GM21381 (cell line): ENCODE measurements around the gene ACACB.

ENCODE experiments used
- ATAC-seq: cut with Tn5 transposase; IDR thresholded peaks from one replicate; pipeline ENCODE4 v1.9.1; 2021; ENCODE audit warnings: mild to moderate bottlenecking, moderate library complexity; ENCODE audit not compliant: unreplicated experiment

The ACACB gene

DNA sequence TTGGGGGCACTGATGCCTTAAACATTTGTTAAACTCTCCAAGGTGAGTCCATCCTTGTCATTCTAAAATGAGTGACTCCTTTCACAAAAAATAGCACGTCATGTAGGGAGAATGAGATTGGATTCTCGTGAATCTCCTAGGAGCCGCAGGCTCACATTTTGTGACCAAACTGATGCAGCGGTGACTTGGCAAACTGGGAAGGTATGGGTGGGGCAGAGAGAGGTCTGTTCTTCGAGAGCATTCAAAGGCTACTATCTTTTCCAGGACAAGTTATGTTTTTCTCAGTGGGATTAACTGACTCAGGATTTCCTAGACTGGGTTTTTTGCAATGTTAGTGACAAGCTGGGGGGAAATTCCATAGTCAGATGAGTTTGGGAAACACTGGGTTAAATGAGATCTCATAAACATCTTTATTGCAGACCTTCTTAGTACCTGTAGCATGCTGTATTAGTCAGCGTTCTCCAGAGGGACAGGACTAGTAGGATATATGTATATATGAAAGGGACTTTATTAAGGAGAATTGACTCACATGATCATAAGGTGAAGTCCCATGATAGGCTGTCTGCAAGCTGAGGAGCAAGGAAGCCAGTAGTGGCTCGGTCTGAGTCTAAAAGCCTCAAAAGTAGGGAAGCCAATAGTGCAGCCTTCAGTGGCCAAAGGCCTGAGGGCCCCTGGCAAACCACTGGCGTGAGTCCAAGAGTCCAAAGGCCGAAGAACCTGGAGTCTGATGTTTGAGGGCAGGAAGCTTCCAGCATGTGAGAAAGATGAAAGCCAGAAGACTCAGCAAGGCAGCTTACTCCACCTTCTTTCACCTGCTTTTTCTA lies 131.7 kb downstream of the ACACB start:
- ATAC-seq = no peak

DNA sequence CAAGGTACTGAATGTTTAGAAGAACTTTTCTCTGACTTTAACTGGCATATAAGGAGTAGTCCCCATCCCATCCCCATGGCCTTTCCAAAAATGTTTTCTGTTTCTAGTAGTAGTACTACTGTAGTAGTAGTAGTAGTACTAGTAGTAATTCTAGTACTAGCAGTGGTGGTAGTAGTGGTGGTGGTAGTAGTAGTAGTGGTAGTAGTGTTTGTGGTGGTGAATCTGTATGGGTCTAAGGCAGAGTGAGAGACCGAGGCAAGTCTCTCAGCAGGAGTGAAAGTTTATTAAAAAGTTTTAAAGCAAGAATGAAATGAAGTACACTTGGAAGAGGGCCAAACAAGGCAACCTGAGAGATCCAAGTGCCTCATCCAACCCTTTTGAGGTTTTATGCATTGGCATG lies 134.1 kb downstream of the ACACB start:
- ATAC-seq = no peak

DNA sequence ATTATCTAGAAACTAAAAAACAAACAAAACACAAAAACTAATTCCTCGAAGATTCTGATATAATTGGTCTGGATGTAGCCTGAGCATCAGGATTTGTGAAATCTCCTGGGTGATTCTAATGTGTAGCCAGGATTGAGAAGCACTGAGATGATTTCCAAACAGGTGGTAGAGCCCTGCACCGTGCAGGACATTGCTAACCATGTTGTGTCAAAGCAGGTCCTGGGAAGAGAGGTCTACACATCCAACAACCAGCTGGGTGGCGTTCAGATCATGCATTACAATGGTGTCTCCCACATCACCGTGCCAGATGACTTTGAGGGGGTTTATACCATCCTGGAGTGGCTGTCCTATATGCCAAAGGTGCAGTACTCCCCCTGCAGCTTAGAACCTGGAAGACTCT lies 136.4 kb downstream of the ACACB start:
- ATAC-seq = no peak

DNA sequence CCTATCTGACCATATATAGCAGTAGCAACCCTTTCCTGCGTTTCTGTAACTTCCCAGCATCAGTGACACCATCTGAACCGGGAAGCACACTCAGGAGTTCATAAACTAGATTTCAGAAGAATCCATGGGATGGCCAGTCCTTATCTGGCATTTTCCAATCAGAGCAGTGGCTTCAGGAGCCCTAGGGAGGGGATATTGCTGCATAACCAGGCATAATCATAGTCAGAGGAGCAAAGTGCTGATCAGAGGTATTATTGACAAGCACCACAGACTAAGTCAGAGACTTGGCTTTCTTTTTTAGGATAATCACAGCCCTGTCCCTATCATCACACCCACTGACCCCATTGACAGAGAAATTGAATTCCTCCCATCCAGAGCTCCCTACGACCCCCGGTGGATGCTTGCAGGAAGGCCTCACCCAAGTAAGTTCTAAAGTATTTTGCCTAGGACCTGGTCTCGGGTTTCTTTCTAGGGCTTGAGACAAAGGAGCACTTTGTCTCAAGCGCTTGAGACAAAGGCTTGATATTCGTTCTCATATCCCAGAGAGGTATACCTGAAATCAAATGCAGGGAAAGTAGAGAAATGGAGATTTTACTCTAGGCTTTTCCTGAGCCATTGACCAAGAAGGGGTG lies 137.6 kb downstream of the ACACB start:
- ATAC-seq = no peak

DNA sequence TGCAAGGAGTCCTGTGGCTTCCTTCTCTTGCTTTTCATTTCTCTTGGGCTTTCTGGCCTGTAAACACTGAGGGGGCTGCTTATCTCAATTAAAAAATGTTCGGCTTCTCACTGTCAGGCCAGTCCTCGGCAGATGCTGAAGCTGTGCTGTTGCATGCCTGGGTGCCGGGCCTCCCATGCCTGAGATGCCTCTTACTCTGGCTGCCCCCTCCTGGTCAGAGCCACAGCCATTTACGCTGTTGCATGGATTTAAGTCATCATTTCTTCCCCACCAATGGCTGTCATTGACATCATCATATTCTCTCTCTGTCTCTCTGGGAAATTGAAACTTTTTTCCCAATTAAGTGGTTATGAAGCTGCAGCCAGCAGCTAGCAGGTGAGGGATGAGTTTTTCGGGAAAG lies 139.0 kb downstream of the ACACB start:
- ATAC-seq = no peak

DNA sequence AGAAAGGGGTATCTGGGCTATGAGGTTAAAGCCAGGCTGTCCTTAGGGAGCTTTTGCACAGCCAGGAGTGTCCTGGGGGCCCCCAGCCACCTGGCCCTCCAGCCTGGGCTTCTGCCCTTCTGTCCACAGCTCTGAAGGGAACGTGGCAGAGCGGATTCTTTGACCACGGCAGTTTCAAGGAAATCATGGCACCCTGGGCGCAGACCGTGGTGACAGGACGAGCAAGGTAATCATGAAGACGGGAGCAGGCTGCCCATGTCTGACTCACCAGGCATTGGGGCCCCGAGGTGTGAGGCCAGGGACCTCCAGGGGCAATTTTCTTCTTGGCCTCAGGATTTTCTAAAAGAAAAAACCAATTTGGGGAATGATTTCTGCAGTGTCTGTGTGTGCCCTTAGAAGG lies 139.6 kb downstream of the ACACB start:
- no peak for ATAC-seq

DNA sequence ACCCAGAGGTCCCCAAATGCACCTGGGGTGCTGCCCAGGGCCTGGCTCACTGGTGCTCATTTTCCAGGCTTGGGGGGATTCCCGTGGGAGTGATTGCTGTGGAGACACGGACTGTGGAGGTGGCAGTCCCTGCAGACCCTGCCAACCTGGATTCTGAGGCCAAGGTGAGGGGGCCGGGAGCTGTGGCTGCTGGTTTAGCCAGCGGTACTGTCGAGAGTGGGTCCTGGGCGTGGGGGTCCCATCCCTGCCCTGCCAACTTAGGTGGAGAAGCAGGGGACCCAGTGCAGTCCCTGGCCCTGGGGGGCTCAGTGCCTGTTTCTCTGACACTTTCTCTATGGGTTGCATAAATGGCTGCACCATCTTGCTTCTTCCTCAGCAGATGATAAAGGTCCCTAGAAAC lies 141.8 kb downstream of the ACACB start:
- no peak for ATAC-seq

DNA sequence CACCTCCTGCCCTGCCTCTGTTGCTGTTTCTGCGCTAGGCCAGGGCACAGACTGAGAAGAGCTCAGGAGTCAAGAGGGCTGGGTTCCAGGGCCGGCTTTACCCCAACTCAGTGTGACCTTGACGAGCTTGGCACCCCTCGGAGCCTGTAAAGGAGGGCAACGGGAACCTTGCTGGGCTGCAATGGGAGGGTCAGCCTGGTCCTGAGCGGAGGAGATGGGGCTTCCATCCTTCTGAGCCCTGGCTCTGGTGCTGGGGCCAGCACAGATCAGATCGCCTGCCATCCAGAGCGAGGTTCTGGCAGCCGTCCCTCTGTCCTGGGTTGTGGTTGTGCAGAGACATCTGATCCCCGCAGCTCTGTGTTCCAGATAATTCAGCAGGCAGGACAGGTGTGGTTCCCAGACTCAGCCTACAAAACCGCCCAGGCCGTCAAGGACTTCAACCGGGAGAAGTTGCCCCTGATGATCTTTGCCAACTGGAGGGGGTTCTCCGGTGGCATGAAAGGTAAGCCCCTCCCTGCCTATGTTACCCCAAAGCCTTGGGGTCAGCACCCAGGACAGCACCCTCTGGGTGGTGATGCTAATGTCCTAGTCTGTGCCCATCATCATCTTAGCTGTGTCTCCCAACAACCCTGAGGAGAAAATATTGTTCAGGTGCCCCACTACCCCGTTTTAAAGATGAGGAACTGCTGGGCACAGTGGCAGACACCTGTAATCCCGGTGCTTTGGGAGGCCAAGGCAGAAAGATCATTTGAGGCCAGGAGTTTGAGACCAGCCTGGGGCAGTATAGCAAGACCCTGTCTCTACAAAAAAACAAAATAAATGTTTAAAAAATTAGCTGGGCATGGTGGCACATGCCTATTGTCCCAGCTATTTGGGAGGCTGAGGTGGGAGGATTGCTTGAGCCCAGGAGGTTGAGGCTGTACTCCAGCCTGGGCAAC lies 142.5 kb downstream of the ACACB start:
- no peak for ATAC-seq

DNA sequence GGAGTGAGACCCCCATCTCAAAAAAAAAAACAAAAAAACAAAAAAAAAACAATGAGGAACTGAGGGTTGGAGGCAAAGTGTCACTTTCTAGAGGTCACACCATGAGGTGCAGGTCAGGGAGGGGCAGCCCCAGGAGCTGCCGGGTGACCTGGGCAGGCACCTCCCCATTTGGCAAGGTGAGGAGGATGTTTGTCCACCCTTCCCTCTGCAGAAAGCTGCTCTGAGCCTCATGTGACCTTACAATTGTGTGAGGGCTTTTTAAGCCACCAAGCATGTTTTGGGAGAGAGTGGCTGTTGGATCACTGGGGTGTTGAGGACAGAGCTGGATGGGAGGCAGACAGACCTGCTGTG lies 143.1 kb downstream of the ACACB start:
- ATAC-seq = no peak

DNA sequence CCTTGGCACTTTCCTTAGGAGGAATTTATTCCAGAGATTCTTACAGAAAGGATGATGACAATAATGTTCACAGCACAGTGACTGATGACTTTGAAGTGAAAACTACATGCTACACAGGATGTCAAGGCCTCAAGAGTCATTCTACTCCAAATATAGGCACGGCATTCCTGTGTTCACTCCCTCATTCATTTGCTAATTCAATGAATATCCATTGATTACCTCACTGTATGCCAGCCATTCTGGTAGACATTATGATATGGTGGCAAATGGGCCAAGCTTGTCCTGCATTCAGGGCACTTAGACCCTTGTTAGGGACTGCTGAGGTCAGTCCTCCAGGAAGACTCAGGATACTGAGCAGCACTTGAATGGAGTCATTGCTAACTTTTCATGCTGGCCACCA lies 144.7 kb downstream of the ACACB start:
- no peak for ATAC-seq

DNA sequence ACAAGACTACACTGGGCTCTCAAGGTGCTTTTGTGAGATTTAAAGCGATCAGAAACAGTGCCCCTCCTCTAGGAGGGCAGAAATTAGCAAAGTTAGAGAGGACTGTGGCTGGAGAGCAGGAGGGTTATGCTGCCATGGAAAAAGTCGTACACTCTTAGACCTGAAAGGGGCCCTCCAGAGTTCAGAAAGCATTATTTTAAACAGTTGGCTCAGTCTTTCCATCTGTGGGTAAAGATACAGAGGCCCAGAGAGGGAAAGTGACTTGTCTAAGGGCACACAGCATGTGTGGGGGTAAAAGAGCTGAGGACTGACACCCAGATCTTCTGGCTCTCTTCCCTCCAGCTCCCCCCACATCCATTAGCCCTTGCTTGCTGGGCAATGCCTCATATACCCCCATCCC lies 145.6 kb downstream of the ACACB start:
- no peak for ATAC-seq

DNA sequence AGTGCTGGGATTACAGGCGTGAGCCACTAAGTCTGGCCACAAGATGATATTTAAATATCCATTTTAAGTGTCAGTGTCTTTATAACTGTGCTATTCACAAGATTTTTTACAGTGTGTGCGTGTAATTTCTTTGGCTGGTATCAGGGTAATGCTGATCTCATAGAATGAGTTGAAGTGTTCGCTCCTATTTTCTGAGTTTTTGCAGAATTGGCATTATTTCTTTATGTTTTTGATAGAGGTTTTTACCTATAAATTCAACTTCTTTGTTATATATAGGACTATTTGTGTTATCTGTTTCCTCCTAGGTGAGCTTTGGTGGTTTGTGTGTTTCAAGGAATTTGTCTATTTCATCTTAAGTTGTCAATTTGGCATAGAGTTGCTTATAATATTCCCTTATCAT lies 147.1 kb downstream of the ACACB start:
- ATAC-seq = no peak

DNA sequence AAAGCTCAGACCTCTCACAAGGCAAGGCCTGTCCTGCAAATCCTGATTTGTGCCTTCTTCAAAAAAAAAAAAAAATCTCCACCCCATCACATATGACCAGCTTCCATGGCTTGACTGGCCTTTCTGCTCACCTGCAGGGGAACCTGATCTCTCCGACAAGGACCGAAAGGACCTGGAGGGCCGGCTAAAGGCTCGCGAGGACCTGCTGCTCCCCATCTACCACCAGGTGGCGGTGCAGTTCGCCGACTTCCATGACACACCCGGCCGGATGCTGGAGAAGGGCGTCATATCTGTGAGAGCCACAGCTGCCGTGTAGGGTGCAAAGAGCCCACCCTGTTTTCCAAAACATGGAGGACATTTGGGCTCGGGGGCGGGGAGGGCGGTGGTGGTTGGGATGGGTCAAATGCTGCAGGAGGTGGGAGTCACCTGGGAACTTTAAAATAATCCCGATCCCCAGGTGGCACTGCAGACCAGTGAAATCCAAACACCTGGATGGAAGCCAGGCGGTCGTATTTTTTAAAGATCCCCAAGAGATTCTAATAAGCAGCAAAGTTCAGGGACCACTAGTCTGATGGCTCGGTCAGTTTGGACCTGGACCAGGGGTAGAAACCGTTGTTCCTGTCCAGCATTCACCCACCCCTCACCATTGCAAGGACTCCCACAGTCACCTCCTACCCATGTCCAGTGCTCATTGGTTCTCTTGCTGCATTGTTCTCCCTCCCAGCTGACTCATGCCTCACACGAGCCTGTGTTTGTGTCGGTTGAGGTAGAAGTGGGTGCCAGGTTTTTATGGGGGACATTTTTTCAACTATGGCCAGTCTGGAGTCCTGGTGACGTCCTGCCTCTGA lies 147.9 kb downstream of the ACACB start:
- ATAC-seq = no peak

DNA sequence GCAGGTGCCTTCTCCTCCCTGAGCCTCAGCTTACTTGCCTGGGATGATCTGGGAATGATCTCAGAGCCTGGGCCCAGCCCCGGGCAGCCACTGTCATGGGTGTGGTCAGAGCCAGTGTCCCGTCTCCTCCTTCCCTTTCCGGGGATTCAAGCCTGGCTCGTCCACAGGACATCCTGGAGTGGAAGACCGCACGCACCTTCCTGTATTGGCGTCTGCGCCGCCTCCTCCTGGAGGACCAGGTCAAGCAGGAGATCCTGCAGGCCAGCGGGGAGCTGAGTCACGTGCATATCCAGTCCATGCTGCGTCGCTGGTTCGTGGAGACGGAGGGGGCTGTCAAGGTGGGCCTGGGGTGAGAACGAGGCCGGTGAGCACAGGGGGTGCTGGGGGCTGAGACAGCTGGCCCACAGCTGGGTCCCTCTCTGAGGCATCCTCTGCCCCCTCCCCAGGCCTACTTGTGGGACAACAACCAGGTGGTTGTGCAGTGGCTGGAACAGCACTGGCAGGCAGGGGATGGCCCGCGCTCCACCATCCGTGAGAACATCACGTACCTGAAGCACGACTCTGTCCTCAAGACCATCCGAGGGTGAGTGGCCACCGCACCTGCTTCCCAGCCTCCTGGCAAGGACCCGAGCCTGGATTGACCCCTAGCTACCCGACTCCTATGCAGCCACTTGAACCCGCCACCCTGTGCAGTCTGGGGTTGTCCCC lies 148.7 kb downstream of the ACACB start:
- no peak for ATAC-seq

DNA sequence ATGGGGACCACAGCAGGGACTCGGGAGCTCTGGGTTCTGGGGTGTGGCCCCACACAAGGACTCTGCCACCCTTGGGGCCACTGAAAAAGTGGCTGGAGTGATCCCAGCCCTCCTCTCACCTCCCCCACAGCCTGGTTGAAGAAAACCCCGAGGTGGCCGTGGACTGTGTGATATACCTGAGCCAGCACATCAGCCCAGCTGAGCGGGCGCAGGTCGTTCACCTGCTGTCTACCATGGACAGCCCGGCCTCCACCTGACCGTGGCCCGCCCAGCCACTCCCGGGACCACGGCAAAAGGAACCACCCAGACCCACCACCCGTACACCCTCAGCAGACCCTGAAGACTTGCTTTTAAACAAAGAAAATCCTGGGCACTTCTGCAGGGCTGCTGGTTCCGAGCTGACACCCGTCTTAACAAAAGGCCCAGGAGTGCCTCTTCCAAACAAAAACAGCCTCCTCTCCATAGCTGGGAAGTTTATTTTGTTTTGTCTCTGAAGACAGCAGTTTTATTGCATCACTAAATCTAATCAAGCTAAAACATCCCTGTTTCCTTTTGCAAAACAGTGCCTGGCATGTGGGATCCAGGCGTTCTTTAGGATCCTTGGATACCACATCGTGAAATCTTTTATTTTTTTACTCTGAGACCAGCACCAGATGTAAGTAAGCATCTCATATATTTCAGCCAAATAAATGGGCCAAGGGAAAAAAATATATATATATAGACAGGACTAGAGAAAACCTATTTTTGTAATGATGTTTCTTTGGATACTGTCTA lies 149.9 kb downstream of the ACACB start:
- no peak for ATAC-seq

DNA sequence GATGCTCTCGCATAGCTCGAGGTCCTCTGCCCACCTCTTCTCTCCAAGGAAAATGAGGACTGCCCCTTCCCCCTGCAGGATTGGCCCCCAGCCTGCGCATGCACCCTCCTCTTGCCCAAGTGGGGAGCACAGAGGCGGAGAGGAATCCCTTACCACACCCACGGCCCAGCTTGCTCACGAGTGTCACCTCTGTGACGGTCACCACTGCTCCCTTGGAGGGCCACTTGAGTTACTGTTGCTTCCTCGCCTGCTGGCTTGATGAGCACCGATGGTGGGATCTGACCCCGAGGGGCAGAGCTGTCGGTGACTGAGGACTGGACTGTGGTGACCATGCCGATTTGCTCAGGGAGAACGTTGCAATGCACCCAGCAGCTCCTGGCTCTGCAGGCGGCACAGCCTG lies 151.0 kb downstream of the ACACB start:
- no peak for ATAC-seq

DNA sequence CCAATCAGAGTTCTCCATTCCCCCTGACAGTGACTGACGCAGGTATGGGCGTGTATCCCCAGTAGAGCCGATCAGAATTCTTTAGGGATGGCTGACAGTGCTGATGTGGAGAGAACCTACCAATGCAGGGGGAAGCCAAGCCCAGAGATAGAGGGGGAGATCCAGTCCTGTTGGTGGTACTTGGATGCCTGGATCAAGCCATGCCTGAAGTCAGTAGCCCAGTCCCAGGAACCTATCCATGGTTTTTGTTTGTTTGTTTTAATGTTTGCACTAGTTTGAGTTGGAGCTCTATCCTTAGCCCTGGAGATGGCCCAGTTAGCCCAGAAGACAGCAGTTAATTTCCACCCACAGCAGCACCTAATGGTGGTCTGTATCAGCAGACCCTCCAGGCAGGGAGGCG lies 152.5 kb downstream of the ACACB start:
- no peak for ATAC-seq

DNA sequence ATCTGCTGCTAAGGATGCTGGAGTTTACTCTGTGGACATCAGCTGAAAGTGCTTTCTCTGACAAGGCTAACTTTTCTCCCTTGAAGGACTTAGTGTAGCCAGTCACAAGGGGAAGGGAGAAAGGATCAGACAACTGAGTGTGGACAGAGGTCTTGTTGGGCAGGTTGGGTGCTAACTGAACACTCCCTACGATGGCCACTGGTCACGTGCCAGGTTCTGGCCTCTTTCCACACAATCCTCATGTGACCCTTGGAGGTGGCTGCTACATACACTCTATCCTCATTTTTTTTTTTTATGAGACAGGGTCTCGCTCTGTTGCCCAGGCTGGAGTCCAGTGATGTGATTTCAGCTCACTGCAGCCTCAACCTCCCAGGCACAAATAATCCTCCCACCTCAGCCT lies 153.0 kb downstream of the ACACB start:
- no peak for ATAC-seq

DNA sequence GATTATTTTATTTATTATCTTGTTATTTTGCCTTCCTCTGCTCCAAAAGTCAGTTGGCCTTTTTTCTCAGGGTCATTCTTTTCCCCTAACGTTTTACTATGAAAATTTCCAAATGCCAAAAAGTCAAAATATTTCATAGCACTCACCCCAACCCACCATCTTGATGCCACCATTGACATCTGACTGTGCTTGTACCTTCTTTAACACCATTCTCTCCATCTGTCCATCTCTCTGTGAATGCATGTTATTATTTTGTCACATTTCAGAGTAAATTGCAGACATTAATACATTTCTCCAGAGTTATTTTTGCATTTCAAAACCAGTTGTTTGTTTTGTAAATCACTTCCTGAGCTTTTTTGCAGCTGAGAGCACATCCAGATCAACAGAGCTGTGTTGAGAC lies 154.1 kb downstream of the ACACB start:
- ATAC-seq = no peak
